Right kidney (tissue), 1 donor: Measurements from ENCODE around the gene GALNT11.
"Not testable (repeated sequence)": the region's sequence is repeated elsewhere in the genome, so short reads cannot be mapped to it uniquely, and the experiment has no call there.

Source experiments
- DNase-seq: peaks from one replicate; pipeline ENCODE4 v3.0.0-alpha.2; 2016

Gene GALNT11

DNA sequence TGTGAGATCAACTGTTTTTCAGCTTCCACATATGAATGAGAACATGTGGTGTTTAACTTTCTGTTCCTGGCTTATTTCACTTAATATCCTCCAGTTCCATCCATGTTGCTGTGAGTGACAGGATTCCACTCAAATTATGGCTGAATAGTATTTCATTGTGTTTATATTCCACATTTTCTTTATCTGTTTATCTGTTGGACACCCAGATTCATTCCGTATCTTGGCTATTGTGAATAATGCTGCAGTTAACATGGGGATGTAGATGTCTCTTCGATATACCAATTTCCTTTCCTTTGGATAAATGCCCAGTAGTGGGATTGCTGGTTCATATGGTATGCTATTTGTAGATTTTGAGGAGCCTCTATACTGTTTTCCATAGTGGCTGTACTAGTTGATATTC, 47.9 kb downstream of the GALNT11 start:
- no peak for DNase-seq

DNA sequence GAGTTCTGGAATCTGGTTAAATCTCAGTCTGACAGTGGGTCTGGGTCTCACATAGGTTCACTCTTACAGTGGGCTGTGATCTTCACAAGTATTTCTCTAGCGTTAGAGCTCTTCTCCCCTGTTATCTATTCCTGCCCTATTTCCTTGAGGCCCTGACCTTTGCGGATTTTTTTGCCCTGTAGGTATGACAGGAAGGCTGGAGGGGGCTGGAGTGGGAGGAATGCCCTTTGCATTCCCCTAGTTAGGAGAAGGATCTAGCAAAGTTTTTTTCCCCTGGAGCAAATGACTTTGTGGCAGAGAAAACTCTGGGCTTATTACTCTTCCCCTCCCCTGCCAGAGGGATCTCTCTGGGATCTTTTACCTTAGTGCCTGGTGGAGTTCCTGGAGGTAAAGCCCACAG, 49.2 kb downstream of the GALNT11 start:
- DNase-seq = no peak

DNA sequence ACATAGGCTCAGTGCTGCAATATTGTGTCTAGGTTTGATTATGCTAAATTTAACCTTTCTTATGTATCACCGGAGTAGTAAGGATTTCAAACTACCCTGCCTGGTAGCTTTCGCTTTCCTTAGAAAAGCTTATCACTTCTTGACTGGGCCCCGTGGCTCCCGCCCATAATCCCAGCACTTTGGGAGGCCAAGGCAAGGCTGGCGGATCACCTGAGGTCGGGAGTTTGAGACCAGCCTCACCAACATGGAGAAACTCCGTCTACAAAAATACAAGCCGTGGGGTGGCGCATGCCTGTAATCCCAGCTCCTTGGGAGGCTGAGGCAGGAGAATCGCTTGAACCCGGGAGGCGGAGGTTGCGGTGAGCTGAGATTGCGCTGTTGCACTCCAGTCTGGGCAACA, 49.9 kb downstream of the GALNT11 start:
- not testable (repeated sequence) for DNase-seq

DNA sequence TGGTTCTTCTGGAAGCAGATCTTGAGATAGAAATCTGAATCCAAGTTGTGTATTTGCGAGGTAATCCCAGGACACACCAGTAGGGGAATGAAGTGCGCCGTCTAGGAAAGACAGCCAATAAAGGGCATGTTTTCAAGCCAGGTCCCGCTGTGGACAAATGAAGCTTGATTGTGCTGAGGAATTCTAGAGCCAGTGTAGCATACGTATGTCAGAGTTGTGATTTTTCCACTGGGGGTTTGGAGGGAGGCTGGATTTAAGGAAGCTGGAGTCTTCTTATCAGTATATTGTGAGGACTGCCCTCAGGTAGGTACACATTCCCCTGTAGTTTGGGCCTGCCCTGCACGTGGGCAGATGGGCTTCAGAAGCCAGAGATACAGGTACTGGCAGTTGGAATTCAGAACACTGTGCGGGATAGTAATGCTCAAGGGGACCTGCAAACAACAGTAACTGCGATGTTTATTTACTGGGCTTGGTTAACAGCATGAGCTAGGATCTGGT, 50.9 kb downstream of the GALNT11 start:
- DNase-seq = no peak

DNA sequence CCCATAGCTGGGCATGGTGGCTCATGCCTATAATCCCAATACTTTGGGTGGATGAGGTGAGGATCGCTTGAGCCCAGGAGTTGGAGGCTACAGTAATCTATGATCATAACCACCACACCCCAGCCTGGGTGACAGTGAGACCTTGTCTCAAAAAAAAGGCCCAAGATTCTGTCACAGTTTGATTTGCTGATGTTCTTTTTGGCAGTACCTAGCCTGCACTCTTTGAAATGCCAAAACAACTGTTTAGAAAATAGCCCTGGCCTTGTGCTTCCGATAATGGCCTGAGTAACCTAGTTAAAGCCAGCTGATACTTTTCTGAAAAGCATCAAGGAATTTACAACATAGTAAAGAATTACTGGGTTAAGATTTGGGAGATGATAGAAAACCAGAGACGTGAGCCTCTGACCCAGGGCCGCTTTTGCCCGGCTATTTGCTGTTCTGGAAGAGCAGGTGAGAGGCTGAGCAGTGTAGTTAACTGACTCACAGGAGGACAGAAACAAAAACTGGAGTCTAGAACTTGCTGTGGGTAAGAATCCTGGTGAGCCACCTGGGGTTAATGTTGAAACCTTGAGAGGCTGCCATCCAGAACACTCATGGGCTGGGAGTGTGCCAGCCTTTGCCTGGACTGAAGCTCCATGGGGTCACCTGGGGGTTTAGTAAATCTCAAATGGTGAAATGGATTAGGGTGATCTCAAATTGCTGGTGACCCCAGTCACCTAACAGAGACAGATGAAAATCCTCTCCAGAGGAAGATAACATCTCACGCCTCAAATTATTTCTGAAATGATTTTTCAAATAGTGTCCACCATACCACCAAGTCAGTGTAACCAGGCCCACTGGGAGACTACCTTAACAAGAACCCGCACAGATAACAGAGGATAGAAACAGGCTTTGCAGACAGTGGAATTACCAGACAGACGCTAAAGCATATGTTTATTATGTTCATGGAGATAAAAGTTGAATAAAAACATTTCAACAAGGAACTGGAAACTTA, 51.8 kb downstream of the GALNT11 start:
- DNase-seq = no peak

DNA sequence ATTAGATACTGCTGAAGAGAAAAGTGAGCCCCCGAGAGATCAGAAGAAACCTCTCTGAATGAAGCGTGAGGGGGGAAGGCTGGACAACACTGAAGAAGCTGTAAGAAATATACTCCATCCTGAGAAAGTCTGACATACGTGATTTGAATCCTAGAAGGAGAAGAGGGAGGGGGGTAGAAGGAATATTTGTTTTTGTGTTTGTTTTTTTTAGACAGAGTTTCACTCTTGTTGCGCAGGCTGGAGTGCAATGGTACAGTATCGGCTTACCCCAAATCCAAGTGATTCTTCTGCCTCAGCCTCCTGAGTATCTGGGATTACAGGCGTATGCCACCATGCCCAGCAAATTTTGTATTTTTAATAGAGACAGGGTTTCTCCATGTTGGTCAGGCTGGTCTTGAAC, 52.6 kb downstream of the GALNT11 start:
- no peak for DNase-seq

DNA sequence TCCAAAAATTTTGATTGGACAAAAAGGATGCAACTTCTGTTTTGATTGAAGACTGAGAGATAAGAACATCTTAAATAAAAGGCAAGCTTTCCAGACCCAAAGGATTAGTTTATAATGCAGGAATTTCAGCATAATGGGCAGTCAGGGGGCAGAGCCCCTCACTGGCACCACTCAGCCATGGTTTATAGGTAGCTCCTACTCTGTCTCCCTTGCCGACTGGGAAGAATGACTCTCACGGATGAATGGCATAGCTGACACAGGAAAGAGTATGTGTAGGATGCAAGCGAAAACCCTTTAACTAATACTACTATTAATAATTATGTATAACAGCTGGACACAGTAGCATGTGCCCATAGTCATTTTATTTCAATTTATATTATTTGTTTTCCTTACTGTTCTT, 53.3 kb downstream of the GALNT11 start:
- no peak for DNase-seq

DNA sequence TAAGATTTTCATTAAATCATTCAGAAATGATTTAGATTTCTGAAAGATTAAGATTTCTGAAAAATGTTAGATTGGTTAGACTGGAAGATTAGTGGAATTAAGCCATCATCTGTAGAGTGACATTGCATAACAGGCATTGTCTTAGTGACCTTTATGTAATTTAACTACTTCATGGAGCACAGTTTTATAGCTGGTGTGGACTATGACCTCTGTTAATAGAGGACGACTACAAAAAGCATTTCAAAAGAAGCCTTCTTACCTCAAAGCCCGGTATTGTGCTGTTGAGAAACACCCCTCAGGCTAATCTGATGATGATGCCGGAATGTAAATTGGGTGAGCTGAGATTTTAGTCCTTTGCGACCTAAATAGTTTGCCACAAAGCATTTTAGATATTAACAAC, 55.6 kb downstream of the GALNT11 start:
- no peak for DNase-seq

DNA sequence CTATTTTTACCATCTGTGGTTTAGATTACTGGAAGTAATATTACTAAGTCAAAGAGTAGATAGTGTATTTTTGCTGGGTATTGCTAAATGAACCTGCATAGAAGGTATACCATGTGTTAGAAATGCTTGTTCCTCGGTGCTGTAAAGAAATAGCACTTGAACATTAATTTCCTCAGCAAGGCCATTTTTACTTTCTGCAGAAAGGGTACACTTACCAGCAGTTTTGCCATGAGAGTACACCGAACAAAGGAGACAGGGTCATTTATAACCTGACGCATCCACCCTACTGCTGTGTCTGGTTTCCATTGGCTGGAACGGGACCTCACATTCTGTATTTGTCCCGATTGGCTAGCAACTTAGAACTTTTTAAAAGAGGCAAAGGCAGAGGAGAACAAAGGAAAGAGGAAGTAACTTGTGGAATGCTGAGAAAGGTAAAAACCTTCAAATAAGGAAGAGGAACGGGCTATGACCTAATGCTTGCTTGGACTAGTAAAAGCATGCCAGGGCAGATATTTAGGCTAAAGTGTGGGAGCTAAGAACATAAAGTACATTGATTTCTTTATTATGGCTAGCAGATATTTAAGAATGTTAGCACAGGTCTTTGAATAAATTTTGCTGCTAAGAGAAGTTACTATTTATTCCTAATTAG, 56.7 kb downstream of the GALNT11 start:
- not testable (repeated sequence) for DNase-seq

DNA sequence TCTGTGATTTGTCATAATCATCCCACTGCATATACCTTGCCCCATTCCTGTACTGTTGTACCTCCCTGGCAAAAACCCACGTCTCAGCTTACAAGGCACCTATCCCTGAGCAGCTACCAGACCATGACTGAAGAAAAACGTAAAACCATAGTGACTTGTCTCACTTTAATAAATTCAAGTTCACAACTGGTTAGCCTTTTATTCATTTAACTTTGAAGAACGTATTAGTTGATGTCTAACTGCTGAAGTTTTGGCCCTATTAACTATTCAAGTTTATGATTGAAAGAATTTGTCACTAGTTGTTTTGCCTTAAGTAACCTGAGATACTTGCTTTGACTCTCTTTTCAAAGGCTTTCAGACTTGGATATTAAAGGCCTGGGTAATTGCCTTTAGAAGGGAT, 59.7 kb downstream of the GALNT11 start:
- DNase-seq = no peak

DNA sequence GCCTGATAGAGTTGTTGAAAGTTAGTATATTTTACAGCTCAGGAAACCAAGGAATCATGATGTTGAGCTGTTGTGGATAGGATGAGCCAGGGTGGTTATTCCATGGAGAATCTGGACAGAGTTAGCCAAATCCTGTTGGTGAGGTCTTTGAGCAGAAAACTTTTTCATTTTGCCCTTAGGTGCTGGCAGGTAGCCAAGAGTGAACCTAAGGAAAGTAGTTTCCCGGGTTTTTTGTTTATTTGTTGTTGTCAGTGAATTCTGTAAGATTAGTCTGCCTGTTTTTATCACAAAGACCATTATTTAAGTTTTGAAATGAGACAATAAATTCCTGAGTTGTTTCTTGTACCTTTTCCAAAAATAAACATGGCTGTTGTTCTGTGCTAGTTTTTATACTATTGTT, 61.0 kb downstream of the GALNT11 start:
- no peak for DNase-seq

DNA sequence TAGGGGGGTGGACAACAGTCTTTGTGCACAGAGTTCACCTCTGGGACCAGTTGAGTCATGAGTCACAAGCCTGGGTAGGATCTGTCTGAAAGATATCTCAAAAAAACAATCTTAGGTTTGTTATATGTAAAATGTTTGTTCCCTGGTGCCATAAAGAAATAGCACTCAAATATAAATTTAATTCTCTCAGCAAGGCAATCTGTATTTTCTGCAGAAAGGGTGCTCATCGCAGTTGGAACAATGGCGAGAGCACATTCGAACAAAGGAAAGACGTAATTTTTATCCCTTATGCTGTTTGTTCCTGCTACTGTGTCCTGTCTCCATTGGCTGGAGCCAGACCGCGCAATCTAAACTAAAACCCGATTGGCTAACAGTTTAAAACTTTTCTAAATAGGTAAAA, 63.7 kb downstream of the GALNT11 start:
- no peak for DNase-seq

DNA sequence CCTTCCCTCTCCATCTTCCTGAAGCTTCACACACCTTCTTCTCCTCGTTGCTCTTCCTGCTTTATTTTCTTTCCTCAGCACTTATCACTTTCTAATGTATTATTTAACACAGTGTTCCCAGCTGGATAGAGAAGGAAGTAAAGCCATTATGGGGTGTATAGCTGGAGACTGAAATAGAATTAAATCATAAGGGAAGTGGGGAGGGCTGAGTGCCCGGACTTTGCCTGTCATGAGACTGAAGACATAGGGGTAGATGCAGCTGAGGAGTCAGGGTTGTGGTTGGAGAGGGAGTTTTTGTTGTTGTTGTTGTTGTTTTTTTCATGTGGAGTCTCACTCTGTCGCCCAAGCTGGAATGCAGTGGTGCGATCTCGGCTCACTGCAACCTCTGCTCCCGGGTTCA, 65.3 kb downstream of the GALNT11 start:
- DNase-seq = no peak

DNA sequence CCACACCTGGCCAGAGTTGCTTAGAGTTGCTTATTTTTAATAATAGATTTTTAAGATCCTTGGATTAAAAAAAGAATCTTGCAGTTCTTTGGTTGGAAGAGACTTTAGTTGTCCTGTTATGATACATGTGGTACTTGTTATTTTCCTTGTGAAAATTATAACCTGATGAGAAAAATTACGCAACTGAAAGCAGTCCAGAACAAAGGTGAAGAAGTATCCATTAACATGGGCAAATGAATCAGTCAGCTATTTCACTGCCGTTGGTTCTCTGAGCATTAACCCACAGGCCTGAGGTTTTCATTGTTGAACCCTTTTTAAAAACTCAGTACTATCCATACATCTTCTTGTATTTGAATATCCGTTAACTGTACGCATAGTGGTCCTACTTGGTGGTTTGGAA, 68.2 kb downstream of the GALNT11 start:
- DNase-seq = no peak

DNA sequence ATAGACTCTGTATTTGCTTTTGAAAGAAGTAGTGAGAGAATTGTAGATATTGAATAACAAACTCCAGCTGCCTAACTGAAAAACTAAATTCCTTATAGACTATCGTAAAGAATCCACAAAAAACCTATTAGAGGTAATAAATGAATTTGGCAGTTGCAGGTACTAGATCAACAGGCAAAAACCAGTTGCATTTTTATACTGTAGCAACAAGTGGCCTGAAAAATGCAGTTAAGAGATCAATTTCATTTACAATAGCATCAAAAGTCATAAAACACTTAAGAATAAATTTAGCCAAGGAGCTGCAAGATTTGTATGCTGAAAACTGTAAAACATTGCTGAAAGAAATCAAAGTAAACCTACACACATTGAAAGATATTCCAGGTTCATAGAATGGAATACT, 70.3 kb downstream of the GALNT11 start:
- DNase-seq = no peak

DNA sequence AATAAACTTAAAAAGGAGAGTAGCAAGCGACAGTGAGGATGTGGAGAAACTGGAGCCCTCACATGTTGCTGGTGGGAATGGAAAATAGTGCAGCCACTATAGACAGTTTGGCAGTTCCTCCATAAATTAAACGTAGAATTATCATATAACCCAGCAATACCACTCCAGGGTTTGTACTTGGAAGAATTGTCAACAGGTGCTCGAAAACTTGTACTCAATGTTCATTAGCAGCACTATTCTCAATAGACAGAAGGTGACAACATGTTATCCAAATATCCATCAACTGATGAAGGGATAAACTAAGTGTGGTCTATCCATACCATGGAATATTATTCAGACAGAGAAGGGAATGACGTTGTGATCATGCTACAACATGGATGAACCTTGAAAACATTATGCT, 71.9 kb downstream of the GALNT11 start:
- DNase-seq = no peak

DNA sequence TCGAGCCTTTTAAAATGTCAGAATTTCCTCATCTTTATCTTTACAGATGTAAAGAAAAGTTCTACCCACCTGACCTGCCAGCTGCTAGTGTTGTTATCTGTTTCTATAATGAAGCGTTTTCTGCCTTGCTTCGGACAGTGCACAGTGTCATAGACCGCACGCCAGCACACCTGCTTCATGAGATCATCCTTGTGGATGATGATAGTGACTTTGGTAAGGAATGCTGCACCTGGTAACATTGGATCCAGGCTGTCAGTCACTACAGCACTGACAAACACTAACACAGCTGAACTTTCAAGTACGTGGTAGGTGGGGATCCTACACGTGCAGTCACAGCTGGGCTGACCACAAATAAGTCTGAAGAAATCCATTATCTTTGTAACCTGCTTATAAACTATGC, 77.6 kb downstream of the GALNT11 start:
- DNase-seq = no peak

DNA sequence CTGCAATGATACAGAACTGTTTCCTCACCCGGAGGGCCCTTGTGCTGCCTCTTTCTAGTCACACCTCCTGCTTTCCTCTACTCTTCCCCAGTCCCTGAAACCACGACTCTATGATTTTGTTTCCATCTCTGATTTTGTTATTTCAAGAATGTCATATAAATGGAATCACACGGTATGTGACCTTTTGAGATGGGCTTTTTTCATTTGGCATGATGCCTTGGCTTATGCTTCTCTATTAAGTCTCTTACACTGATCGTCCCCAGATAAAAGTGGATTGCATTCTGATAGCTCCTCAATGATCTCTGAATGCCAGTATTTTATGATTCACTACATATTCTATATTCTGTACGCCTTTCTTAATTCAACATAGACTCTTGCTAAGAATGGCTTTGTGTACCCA, 78.2 kb downstream of the GALNT11 start:
- DNase-seq = no peak

DNA sequence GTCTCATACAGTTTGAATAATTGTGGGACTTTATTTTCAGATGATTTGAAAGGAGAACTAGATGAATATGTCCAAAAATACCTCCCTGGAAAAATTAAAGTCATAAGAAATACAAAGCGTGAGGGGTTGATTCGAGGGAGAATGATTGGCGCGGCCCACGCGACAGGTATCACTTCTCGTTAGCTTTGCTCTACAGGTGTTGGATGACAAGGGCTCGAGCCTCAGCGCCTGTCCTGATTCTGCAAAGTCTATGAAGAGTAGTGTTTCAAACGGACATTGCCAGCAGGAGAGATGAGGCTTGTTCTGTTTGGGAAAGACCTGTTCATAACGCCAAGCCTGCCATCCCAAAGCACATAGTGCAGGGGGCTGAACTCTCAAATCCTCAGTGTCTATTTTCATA, 79.7 kb downstream of the GALNT11 start:
- DNase-seq = no peak

DNA sequence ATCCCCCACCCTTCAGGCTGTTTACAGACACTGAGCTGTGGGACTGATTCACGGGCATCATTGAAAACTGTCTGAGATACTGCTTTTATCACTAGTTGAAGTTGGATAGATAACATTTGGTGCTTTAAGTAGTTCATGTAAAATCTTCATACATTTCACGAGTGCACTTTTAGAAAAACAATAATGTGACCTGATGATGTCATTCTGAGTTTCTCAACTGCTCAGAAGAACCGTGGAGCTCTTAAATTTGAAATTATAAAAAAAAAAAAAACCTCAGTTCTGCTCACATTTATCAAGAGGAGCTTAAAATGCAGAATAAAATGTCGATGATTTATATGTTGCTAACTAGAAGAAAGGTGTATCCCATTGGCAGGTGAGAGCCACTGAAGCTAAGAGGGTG, 81.5 kb downstream of the GALNT11 start:
- DNase-seq = no peak

DNA sequence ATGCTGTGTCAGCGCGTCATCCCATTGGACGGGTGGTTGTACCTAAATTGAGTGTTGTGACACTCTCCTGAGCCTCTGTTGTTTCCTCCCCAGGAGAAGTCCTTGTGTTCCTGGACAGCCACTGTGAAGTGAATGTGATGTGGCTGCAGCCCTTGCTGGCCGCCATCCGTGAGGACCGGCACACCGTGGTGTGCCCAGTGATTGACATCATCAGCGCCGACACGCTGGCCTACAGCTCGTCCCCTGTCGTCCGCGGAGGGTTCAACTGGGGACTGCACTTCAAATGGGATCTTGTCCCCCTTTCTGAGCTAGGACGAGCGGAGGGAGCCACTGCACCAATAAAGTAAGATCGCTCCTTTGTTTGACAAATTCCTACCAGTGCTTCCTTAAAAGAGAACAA, 82.5 kb downstream of the GALNT11 start:
- no peak for DNase-seq

DNA sequence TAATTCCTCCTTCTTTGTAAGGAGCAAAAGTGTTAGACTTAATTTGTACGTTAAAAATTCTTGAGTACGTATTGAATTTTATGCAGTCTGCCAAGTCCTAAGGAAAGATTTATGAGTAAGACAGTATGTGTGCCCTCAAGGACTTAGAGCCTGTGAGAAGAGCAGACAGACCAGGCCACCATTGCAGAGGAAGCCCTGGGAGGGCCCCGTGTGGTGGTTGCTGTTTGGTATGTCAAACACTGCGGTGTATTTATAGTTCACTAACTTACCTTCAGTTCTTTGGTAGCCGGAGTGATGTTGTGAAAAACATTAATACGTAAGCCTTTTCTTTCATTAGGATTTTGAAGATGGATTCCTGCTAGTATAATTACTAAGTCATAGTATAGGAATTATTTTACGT, 82.9 kb downstream of the GALNT11 start:
- no peak for DNase-seq

DNA sequence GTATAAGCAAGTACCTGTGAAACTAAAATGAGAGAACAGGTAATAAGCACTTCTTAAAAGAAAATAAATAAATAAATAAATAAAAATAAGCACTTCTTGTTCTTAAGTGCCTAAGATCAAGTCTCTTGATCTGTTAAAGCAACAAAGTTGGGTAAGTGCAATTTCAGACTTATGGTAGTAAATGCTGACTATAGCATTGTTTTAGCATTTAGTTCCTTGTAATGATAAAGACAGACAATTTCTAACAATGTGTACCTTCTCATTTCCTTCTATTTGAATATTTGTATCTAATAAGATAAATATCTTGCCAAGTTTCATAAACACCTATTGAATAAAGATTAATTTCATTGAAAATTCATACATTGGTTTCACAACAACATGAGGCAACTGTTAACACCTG, 87.4 kb downstream of the GALNT11 start:
- DNase-seq = no peak
